CD4-positive, alpha-beta T cell treated with Interleukin-17A for 4 hours (primary cell): ENCODE data around the gene TNFRSF21.

Experiments
- DNase-seq: peaks from one replicate; pipeline ENCODE4 v3.0.0-alpha.2; 2020; ENCODE audit warnings: mixed read lengths

TNFRSF21 gene

DNA sequence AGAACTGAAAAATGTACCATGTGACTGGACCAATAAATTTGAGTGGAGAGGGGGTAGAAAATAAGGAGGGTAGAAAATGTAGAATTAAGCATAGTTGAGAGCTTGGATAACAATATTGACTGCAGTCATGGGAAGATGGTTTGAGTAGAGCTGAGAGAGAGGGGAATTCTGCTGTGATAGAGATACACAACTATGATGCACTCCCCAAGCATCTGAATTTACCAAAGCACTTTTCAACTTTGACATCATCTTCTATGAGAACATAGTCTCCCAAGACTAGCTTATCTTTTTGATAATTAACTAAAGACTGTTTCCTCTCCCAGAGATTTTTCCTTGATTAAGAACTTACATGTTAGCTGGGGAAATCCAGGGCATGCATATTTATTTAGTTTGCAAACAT lies 103.1 kb downstream of the TNFRSF21 start:
- DNase-seq = no peak

DNA sequence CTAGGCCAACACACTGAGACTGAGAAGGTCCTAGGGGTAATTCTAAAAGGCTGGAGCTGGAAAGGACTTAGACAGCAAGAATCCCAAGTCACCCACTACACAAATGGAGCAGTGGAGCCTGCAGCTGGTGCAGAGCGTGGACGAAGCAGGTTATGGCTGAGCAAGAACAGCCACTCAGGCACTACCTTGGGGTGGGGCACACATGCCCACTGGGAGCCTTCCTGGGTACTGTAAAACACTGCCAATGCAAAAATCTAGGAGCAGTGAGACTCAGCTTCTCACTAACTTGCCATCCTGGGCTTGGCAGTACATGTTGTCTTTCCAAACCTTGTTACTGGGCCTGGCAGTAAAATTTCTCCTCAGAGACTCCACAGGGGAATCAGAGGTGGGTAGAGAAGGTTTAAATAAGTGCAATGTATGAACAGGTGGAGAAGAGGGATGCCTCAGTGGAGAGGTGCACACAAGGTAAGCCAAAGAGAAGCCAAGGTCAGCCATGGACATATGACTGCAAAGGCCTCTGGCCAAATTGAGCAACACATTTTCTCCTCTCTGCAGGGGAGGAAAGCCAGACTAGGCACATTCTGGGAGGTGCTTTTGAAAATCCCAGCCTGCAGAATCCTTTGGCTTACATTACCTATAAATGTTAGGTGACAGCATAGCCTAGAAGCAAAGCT lies 105.6 kb downstream of the TNFRSF21 start:
- no peak for DNase-seq

- no peak for DNase-seq
Observed at GRCh38 chr6:47203266-47203937, 106.3 kb downstream of the TNFRSF21 start.

GRCh38 chr6:47202644-47203205 lies 107.0 kb downstream of the TNFRSF21 start:
- no peak for DNase-seq

GRCh38 chr6:47200536-47201334 lies 109.0 kb downstream of the TNFRSF21 start:
- DNase-seq = no peak

- no peak for DNase-seq
Observed at GRCh38 chr6:47197682-47198640, 111.7 kb downstream of the TNFRSF21 start.

GRCh38 chr6:47196113-47196512 lies 113.6 kb downstream of the TNFRSF21 start:
- no peak for DNase-seq

GRCh38 chr6:47195011-47195650 lies 114.6 kb downstream of the TNFRSF21 start:
- DNase-seq = no peak

DNA sequence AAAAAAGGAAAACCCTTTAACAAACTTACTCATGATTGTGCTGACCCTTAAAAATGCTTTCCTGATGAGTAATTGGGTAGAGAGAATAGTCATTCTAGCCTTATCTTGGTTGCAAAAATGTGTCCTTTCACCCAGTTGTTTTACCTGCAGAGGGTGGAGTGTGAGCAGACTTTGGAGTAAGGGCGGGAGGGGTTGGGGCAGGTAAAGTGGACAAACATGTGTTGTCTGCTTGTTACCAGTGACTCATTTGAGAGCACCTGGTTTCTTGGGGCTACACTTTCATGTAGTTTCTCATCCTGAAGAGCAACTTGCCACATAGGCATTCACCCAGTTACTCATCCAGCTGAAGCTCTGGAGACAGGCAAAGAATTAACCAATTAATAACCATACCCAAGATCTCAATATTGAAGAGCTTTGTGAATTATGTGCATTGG lies 121.1 kb downstream of the TNFRSF21 start:
- no peak for DNase-seq

- no peak for DNase-seq
Observed at GRCh38 chr6:47187893-47188587, 121.7 kb downstream of the TNFRSF21 start.

GRCh38 chr6:47187113-47187512 lies 122.6 kb downstream of the TNFRSF21 start:
- no peak for DNase-seq

DNA sequence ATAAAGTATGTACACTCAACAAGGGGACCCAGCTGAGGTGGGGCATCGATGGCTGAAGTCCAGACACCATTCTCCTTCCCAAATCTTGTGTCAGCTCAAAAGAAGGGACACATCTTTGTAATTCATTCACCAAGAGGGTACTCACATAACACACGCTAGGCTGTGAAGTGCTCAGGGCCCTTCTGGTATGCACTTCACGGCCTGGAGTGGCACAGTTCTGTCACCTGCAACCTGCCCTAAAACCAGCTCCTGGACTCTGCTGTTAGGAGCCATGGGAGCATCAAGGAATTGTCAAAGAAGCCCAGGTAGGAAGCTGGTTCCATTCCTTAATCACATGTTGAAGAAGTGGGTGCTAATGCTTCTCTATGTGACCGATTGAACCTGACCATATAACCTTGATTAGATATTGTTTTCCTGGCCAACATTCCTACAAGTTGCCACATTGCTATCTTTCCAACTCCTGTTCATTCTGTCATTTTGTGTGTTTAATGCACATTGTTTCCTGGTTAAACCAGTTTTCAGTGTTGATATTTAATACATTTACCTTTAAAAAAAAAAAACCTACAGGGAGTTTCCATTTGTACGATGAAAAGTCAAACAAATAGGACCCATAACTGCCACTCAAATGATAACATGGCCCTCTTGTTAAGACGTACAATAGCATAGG lies 127.3 kb downstream of the TNFRSF21 start:
- no peak for DNase-seq

DNA sequence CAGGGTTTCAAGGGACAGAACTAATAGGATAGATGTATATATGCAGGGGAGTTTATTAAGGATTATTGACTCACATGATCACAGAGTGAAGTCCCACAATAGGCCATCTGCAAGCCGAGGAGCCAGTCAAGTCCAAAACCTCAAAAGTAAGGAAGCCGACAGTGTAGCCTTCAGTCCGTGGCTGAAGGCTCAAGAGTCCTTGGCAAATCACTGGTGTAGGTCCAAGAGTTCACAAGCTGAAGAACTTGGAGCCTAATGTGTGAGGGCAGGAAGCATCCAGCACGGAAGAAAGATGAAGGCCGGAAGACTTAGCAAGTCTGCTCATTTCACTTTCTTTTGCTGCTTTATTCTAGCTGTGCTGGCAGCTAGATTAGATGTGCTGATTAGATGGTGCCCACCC lies 128.0 kb downstream of the TNFRSF21 start:
- DNase-seq = no peak
